ENCODE results near the gene SNX17.

SNX17 gene

DNA sequence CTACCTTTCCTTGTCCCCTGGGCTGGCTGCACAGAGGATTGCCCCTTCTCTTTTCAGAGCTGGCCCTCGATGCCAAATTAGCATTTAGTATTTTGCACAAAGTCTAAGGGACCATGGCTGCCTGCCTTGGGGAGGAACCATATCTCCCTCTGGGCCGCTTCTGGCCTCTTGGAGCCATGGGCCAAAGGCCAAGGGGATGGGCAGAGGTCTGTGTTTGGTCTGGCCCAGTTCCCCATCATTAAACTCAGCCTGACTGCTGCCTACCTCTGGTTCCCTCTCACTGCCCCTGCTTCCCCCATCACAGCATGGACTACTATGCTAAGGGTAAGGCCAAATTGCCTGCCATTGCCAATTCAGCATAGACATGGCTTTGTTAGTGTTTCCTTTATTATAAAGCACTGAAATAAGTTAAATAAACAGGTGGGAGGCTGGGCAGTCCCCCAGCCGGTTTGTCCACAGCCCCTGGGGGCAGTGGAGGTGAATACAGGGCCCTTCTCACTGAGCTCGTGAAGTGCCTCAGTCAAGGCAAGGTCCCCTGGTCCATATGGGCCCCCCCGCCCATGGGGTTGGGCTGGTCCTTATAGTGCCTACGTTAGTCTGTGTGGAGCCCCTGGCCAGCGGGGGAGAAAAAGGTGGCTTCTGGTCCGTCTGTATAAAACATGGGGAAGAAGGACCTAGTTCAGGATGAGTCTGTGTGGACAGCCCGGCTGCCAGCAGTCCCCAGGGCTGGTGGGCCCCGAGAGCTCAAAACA is 6.6 kb downstream of the SNX17 start:
- Mint-ChIP-seq H3K4me1 (peaks cover 55% of the 10 kb centered on the region), H3K27ac (peak overlapping the region; percentile 63), H3K4me3 (no peak overlapping the region), H3K27me3 (no peaks in the 10 kb centered on the region), H3K36me3 (peaks cover 60% of the 10 kb centered on the region), H3K9me3 (no peaks in the 10 kb centered on the region)
- DNase-seq = no peak
- CTCF ChIA-PET = interaction anchor here (0.6 kb wide), 1 partner anchor 32 kb away, joined by 3 read pairs; no protein-coding TSS in a partner anchor

DNA sequence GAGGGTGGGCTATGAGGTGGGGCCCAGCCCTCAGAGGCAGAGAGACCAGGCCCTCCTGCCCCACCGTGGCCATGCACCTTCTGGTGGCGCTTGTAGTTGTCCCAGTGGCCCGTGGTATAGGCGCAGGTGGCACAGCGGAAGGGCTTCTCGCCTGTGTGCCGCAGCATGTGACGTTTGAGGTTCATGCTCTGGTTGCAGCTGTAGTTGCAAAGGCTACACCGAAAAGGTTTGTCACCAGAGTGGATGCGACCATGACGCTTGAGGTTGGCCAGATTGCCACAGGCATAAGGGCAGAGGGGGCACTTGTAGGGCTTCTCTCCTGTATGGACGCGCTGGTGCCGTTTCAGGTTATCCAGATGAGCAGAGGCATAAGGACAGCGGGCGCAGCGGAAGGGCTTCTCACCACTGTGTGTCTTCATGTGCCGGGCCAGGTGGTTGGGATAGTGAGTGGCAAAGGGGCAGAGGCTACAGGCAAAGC is 7.2 kb downstream of the SNX17 start:
- H3K27ac Mint-ChIP-seq = no peak overlapping the region
- H3K4me3 Mint-ChIP-seq = no peak overlapping the region
- no peak for DNase-seq
- H3K27me3 Mint-ChIP-seq = no peaks in the 10 kb centered on the region
- CTCF ChIA-PET = no interaction called here
- H3K9me3 Mint-ChIP-seq = no peaks in the 10 kb centered on the region
- peaks cover 49% of the 10 kb centered on the region for H3K4me1 Mint-ChIP-seq
- H3K36me3 Mint-ChIP-seq = peaks cover 59% of the 10 kb centered on the region

DNA sequence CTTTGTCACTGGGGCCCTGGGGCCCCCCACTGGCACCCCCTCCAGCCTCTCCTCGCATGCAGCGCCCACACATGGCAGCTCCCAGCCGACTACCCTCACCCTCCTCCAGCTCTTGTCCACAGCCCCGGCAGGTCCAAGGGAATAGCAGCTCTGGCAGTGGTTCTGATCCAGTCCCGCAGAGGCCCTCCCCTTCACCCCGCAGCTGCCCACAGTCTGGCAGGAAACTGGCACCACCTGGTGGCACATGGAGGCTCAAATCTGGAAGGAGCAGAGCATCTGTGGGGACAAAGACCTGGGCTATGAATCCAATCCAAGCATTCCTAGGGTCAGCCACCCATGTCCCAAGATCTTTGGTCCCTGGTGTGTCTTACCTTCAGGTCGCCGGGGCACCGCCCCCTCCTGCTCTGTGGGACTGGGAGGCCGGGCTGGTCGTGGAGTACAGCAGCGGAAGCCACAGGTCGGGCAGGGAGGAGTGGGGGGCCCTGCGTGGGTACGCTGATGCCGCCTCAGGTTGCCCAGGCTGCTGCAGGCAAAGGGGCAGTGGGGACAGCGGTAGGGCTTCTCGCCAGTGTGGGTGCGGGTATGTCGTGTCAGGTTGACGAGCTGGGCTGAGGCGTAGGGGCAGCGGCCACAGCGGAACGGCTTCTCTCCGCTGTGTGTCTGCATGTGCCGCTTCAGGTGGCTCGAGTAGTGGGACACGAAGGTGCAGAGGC is 7.8 kb downstream of the SNX17 start:
- no peak overlapping the region for H3K27ac Mint-ChIP-seq
- peaks cover 55% of the 10 kb centered on the region for H3K36me3 Mint-ChIP-seq
- no peaks in the 10 kb centered on the region for H3K27me3 Mint-ChIP-seq
- CTCF ChIA-PET = no interaction called here
- no peaks in the 10 kb centered on the region for H3K9me3 Mint-ChIP-seq
- H3K4me3 Mint-ChIP-seq = no peak overlapping the region
- DNase-seq = no peak
- H3K4me1 Mint-ChIP-seq = peaks cover 43% of the 10 kb centered on the region

DNA sequence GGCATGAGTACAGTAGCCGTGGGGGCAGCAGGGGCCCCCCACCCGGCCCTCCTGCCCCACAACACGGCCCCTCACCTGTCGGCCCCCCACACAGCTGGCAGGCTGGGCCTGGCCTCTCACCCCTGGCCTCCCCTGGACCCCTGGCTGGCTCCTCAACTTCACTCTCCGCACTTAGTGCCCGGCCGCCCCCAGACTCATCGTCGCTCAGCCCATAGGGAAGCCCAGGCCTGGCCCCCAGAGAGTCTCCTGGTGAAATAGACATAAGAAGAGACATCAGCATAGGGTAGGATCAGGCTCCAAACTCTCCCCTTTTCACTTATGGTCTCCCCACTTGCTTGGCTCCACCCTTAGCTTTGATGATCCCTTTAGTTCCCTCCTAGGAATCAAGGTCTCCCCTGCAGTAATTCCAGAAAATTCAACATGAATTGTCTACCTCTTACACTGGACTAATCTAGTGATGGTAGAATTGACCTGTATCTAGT is 8.4 kb downstream of the SNX17 start:
- no peaks in the 10 kb centered on the region for H3K27me3 Mint-ChIP-seq
- peaks cover 38% of the 10 kb centered on the region for H3K4me1 Mint-ChIP-seq
- H3K36me3 Mint-ChIP-seq = peaks cover 56% of the 10 kb centered on the region
- H3K27ac Mint-ChIP-seq = peak overlapping the region; percentile 93
- peak overlapping the region; percentile 86 for H3K4me3 Mint-ChIP-seq
- DNase-seq = no peak
- no peaks in the 10 kb centered on the region for H3K9me3 Mint-ChIP-seq
- CTCF ChIA-PET = interaction anchor here (1.3 kb wide), 1 partner anchor 304 kb away, joined by 7 read pairs; no protein-coding TSS in a partner anchor

DNA sequence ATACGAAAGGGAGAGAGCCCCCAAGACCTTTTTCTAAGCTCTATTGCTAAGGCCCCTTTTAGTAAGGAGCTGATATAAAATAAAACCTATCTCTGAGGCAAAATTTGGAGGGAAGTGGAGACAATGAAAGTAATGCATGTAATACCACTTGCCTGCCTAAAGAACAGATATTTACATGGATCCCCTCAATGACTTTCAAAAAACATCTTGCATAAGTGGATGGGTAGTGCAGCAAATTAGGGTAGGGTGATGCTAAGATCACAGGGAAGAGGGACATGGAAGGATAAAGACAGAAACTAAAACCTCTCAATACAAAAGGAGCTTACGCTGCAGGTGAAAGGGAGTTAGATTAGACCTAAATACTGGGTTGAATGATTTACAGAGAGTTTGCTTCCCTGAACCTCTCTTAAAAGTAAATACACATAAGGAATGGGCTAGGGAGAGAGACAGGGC is 9.0 kb downstream of the SNX17 start:
- DNase-seq = no peak
- H3K9me3 Mint-ChIP-seq = no peaks in the 10 kb centered on the region
- CTCF ChIA-PET = interaction anchor here (1.0 to 2.0 kb wide), 3 partner anchors 9 to 304 kb away, joined by 6 to 14 read pairs (median 7); partner anchors contain the start of genes EIF2B4 and SNX17
- H3K4me1 Mint-ChIP-seq = peaks cover 38% of the 10 kb centered on the region
- peak overlapping the region; percentile 86 for H3K4me3 Mint-ChIP-seq
- H3K36me3 Mint-ChIP-seq = peaks cover 59% of the 10 kb centered on the region
- no peaks in the 10 kb centered on the region for H3K27me3 Mint-ChIP-seq
- H3K27ac Mint-ChIP-seq = peak overlapping the region; percentile 93

DNA sequence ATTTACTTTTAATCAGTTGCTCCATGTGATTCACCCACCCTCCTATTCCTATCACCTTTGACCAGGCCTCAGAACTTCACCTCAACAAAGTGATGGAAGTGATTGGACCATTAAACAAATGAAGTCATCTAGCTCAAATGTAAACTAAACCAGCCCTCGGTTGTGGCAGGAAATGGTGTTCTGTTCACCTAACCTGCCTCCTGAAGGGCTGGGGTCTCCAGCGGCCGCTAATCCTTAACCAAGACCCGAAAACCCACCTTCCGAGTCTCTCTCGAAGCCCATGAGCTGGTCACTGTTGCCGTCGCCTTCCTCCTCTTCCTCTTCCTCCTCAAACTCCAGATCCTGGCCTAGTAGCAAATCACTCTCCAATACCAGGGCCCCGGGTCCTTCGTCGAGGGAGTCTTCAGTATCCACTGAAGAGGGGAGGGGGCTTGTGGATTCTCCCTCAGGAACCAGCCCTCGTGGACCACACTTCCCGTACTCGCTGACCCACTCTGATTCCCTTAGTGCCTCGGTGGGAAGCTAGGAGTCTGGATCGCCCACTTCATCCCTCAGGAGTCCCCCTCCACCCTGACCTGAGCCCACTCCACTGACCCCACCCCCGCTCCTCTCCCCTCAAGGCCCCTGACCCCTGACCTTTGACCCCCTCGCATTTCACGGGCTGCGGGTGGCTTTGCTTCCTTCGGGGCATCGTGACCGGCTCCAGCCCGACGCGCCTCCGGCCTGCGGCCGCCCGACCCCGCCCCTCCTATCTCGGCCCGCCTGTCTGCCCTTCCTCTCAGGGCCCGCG is 9.6 kb downstream of the SNX17 start:
- CTCF ChIA-PET = interaction anchor here (1.0 to 2.0 kb wide), 4 partner anchors 10 to 303 kb away, joined by 3 to 14 read pairs (median 6); partner anchors contain the start of genes EIF2B4, PPM1G and SNX17
- H3K4me1 Mint-ChIP-seq = peaks cover 33% of the 10 kb centered on the region
- no peaks in the 10 kb centered on the region for H3K27me3 Mint-ChIP-seq
- DNase-seq = peak; percentile 79
- no peaks in the 10 kb centered on the region for H3K9me3 Mint-ChIP-seq
- peak overlapping the region; percentile 86 for H3K4me3 Mint-ChIP-seq
- H3K36me3 Mint-ChIP-seq = peaks cover 57% of the 10 kb centered on the region
- H3K27ac Mint-ChIP-seq = peak overlapping the region; percentile 93

DNA sequence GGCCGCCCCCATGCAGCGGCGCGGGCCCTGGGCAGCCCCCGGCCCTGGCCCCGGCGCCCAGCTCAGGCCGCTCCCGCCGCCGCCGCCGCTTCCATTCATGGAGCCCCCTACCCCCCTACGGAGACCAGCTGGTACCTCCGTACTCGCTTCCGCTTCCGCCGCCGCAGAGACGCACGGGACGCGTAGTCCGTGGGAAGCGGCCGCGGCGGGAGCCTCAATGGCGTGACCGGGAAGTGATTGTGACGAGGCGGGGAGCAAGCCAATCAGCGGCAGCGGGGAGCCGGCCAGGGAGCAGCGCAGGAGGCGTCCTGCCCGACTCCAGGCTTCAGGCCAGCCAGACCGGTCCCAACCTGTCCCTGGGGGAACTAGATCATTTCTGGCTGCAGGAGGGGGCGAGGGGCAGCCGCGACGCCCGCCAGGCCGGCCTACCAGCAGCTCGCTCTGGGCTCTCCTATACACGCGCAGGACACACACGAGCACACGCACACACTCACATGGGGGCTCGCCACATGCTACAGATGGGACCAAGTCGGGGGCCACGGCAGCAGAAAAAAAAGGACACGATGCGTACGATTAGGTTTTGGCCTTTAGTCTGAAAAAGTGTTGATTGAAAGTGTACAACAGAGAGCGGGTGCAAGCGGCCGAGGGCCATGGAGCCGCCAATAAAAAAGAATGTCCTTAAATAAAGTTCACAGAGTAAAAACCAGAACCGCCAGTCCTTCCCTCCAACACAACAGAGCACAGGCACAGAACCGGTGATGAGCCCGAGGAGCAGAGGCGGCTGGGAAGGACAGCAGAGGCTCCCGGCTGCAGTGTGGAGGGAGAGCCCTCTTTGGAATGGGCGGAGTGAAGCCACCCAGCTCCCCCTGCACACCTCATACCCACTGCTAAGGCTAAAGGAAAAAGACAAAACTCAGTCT is 10.5 kb downstream of the SNX17 start, which contains the start of gene ZNF513:
Gene ZNF513, minus strand, starts transcription at position 109 of the 920 bp plus-strand sequence. CDS start 208 bp downstream, outside the sequence.
- peak within 1 kb of the TSS; percentile 86 for H3K4me3 Mint-ChIP-seq
- peak; percentile 94 for DNase-seq
- peaks cover 57% of the 10 kb centered on the region for H3K36me3 Mint-ChIP-seq
- CTCF ChIA-PET = interaction anchor here (1.4 to 2.0 kb wide), 3 partner anchors 10 to 49 kb away, joined by 3 to 14 read pairs (median 4); partner anchors contain the start of genes EIF2B4, PPM1G and SNX17
- peaks cover 33% of the 10 kb centered on the region for H3K4me1 Mint-ChIP-seq
- no peaks in the 10 kb centered on the region for H3K27me3 Mint-ChIP-seq
- no peaks in the 10 kb centered on the region for H3K9me3 Mint-ChIP-seq
- H3K27ac Mint-ChIP-seq = peak within 1 kb of the TSS; percentile 93

DNA sequence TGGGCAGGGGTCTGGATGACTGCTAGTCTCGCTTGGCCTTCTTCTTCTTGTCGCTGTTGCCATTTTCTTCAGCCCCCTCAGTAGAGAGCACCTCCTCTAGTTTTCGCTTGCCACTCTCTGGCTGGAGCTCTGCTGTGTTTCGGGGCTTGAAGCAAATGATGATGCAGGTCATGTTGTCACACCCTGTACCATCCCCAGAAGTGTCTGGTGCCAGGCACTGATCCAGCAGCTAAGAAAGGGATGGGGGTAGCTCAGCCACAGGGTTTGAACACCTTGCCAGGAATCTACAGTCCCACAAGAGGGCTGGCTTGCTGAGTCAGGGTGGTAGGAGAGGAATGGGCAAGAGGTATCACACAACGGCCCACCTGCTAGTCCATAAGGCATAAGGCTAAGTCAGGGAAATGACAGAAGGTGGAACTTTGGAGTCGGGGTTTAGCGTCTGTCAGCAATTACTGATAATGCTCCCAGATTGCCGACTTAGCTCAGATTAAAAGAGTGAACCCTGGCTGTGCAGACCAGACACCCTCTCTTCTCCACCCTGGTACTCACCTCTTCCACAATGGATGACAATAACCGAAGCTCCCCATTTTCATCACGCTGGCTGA is 11.3 kb downstream of the SNX17 start:
- H3K27ac Mint-ChIP-seq = peak overlapping the region; percentile 93

DNA sequence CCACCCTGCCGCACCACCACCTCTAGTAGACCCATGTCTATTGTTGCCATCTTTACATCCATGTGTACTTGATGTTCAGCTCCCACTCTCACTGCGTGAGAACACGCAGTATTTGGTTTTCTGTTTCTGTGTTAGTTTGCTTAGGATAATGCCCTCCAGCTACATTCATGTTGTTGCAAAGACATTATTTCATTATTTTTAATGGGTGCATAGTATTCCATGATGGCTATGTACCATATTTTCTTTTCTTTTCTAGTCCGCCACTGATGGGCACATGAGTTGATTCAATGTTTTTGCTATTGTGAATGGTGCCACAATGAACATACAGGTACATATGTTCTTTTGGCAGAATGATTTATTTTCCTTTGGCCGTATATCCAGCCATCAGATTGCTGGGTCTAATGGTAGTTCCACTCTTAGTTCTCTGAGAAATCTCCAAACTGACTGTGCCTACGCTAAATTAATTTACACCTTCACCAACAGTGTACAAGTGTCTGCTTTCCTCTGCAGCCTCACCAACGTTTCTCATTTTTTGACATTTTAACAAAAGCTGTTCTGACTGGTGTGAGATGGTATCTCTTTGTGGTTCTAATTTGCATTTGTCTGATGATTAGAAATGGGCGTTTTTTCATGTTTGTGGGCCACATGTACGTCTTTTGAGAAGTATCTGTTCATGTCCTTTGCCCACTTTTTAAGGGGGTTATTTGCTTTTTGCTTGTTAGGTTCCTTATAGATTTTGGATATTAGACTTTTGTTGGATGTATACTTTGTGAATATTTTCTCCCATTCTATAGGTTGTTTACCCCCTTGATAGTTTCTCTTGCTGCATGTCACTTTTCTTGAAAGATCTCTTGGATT is 20.6 kb downstream of the SNX17 start:
- CTCF ChIA-PET = no interaction called here
- H3K27ac Mint-ChIP-seq = peak overlapping the region; percentile 92
- peaks cover 24% of the 10 kb centered on the region for H3K4me1 Mint-ChIP-seq
- no peaks in the 10 kb centered on the region for H3K9me3 Mint-ChIP-seq
- no peak for DNase-seq
- H3K36me3 Mint-ChIP-seq = peaks cover 27% of the 10 kb centered on the region
- peak overlapping the region; percentile 43 for H3K4me3 Mint-ChIP-seq
- no peaks in the 10 kb centered on the region for H3K27me3 Mint-ChIP-seq

More for the DNA sequence above, 11.3 kb downstream of the SNX17 start:
- CTCF ChIA-PET = interaction anchor here (1.4 kb wide), 1 partner anchor 48 kb away, joined by 4 read pairs; no protein-coding TSS in a partner anchor
- Mint-ChIP-seq H3K36me3 (peaks cover 51% of the 10 kb centered on the region), H3K4me3 (peak overlapping the region; percentile 86), H3K4me1 (peaks cover 33% of the 10 kb centered on the region), H3K27me3 (no peaks in the 10 kb centered on the region), H3K9me3 (no peaks in the 10 kb centered on the region)
- no peak for DNase-seq

DNA sequence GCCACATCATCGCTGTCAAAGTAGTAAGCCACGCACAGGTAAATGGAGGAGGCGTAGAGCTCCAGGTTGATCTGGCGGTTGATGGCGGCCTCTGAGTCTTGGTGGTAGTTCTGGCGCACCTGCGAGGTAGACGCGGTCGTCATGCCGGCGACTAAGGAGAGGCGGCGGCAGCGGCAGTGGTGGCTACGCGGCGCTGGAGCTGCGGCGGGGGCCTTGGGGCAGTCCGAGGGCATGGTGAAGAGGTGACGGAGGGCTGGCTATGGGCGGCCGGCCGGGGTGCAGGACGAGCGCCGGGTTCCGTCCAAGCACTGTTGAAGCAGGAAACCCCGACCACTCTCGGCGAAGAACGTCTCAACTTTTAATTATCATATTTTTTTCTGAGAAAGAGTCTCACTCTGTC is 22.8 kb downstream of the SNX17 start:
- Mint-ChIP-seq H3K27me3 (no peaks in the 10 kb centered on the region), H3K4me3 (no peak overlapping the region), H3K27ac (no peak overlapping the region), H3K4me1 (peaks cover 27% of the 10 kb centered on the region), H3K36me3 (peaks cover 26% of the 10 kb centered on the region), H3K9me3 (no peaks in the 10 kb centered on the region)
- no peak for DNase-seq
- CTCF ChIA-PET = no interaction called here

DNA sequence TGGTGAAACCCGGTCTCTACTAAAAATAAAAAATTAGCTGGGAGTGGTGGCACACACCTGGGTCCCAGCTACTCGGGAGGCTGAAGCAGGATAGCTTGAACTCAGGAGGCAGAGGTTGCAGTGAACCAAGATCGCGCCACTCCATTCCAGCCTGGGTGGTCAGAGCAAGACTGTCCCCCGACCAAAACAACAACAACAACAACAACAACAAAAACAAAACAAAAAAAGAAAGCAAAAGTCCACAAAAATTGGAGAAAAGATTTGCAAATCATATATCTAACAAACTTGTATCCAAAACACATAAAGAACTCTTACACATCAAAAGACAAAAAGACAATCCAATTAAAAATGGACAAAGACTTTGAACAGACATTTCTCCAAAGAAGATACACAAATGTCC is 28.5 kb downstream of the SNX17 start:
- peaks cover 30% of the 10 kb centered on the region for H3K36me3 Mint-ChIP-seq
- no peak for DNase-seq
- CTCF ChIA-PET = interaction anchor here (0.6 kb wide), 1 partner anchor 30 kb away, joined by 3 read pairs; the partner anchor contains the start of gene NRBP1
- no peaks in the 10 kb centered on the region for H3K9me3 Mint-ChIP-seq
- H3K27me3 Mint-ChIP-seq = no peaks in the 10 kb centered on the region
- peaks cover 32% of the 10 kb centered on the region for H3K4me1 Mint-ChIP-seq
- H3K4me3 Mint-ChIP-seq = no peak overlapping the region
- H3K27ac Mint-ChIP-seq = no peak overlapping the region
